SK-N-SH (cell line): ENCODE measurements around the gene PHF21B. TPM values are rescaled to one million over a fixed set of nuclear protein-coding genes. Genes with fewer than 3 reads are reported as not detected.

Source experiments
- CTCF ChIA-PET: fragments of 300-600, 350-600 bp; formaldehyde crosslinking; extraction: SDS; loops from one replicate; lab custom pipeline; 2021; lab: Yijun Ruan, JAX
- POLR2A ChIA-PET: fragments of 350-600 bp; sonication (Branson Sonifier 250); formaldehyde crosslinking; extraction: SDS; loops from one replicate; lab custom pipeline; 2020; ENCODE audit warnings: antibody characterized with exemption, inconsistent platforms; lab: Yijun Ruan, JAX
- DNase-seq: peaks from one replicate; pipeline ENCODE4 v3.0.0; 2012
- H2AFZ ChIP-seq: fragments of 200-600 bp; sonication (generic); 2 replicates; pipeline ENCODE4 v1.8.1; 2016; ENCODE audit warnings: antibody characterized with exemption, mild to moderate bottlenecking, low read depth
- H3F3A ChIP-seq: fragments of 200-600 bp; sonication (generic); replicated peaks from 2 replicates; pipeline ENCODE3; 2016; ENCODE audit warnings: antibody characterized with exemption, mild to moderate bottlenecking; ENCODE audit not compliant: insufficient read depth
- H3K27ac ChIP-seq, 2 experiments: fragments of 200-500 bp in 1 of 2; fragments of 200-600 bp in 1 of 2; sonication (Bioruptor generic) in 1 of 2; sonication (generic), shearing (Covaris generic) in 1 of 2; 2 replicates each; pipeline versions ENCODE4 v1.5.1 to v1.6.1; 2014 to 2016; ENCODE audit warnings: low read depth in 2 of 2, inconsistent platforms in 1 of 2, low read length in 1 of 2, mild to moderate bottlenecking in 1 of 2, mixed read lengths in 1 of 2
- H3K27me3 ChIP-seq: fragments of 200-600 bp; sonication (generic), shearing (Covaris generic); 2 replicates; pipeline ENCODE4 v1.6.1; 2016; ENCODE audit warnings: mixed run types; ENCODE audit not compliant: insufficient read depth
- H3K36me3 ChIP-seq, 2 experiments: fragments of 200-500 bp in 1 of 2; fragments of 200-600 bp in 1 of 2; sonication (Bioruptor generic) in 1 of 2; sonication (generic) in 1 of 2; replicated peaks in 1 of 2; 2 replicates each; pipeline versions ENCODE3 to v1.5.1; 2014 to 2016; ENCODE audit warnings: low read length in 1 of 2, mild to moderate bottlenecking in 1 of 2; ENCODE audit not compliant: insufficient read depth in 2 of 2, control insufficient read depth in 1 of 2
- H3K4me1 ChIP-seq, 2 experiments: fragments of 200-500 bp in 1 of 2; fragments of 200-600 bp in 1 of 2; sonication (Bioruptor generic) in 1 of 2; sonication (generic), shearing (Covaris generic) in 1 of 2; 2 replicates each; pipeline versions ENCODE4 v1.5.1 to v1.6.1; 2014 to 2016; ENCODE audit warnings: low read depth in 1 of 2, low read length in 1 of 2, mixed run types in 1 of 2; ENCODE audit not compliant: insufficient read depth in 2 of 2, control insufficient read depth in 1 of 2
- H3K4me2 ChIP-seq: fragments of 200-600 bp; sonication (generic), shearing (Covaris generic); 2 replicates; pipeline ENCODE4 v1.6.1; 2017; ENCODE audit warnings: mixed run types
- H3K4me3 ChIP-seq, 2 experiments: fragments of 200-500 bp in 1 of 2; fragments of 200-600 bp in 1 of 2; sonication (Bioruptor generic) in 1 of 2; sonication (generic), shearing (Covaris generic) in 1 of 2; 2 replicates each; pipeline versions ENCODE4 v1.5.1 to v1.8.1; 2014 to 2016; ENCODE audit warnings: low read depth in 2 of 2, inconsistent platforms in 1 of 2, low read length in 1 of 2, mild to moderate bottlenecking in 1 of 2, mixed read lengths in 1 of 2, moderate library complexity in 1 of 2
- H3K79me2 ChIP-seq: fragments of 200-600 bp; sonication (generic); 2 replicates; pipeline ENCODE4 v1.8.1; 2017; ENCODE audit warnings: mild to moderate bottlenecking; ENCODE audit not compliant: insufficient read depth
- H3K9ac ChIP-seq: fragments of 200-600 bp; sonication (generic); 2 replicates; pipeline ENCODE4 v1.6.1; 2017; ENCODE audit warnings: mixed run types
- H3K9me2 ChIP-seq: fragments of 200-600 bp; sonication (generic); 2 replicates; pipeline ENCODE4 v1.6.1; 2017; ENCODE audit warnings: mixed run types
- H3K9me3 ChIP-seq: fragments of 200-600 bp; sonication (generic); 2 replicates; pipeline ENCODE4 v1.6.1; 2017; ENCODE audit warnings: mixed run types, mild to moderate bottlenecking, moderate library complexity
- H4K20me1 ChIP-seq: fragments of 200-600 bp; sonication (generic); 2 replicates; pipeline ENCODE4 v1.6.1; 2017; ENCODE audit warnings: mild to moderate bottlenecking, mixed run types; ENCODE audit not compliant: insufficient read depth
- ELF1 ChIP-seq: IDR thresholded peaks from 2 replicates; pipeline ENCODE4 v1.4.0; 2012
- FOXJ3 ChIP-seq: sonication (generic); formaldehyde crosslinking; IDR thresholded peaks from 2 replicates; pipeline ENCODE4 v1.5.1; 2020; ENCODE audit warnings: mild to moderate bottlenecking, missing genetic modification reagents
- FOXM1 ChIP-seq: IDR thresholded peaks from 2 replicates; pipeline ENCODE4 v1.4.0; 2012; ENCODE audit warnings: low read depth, mild to moderate bottlenecking
- MEF2A ChIP-seq: IDR thresholded peaks from 2 replicates; pipeline ENCODE4 v1.4.0; 2012; ENCODE audit warnings: low read depth, borderline replicate concordance
- PBX3 ChIP-seq: IDR thresholded peaks from 2 replicates; pipeline ENCODE4; 2012
- POLR2AphosphoS5 ChIP-seq: IDR thresholded peaks from 2 replicates; pipeline ENCODE4 v1.6.1; 2012; ENCODE audit warnings: low read depth, low read length
- REST ChIP-seq: IDR thresholded peaks from 2 replicates; pipeline ENCODE4 v1.6.1; 2012; ENCODE audit warnings: mild to moderate bottlenecking, low read depth, low read length, moderate library complexity
- SIN3A ChIP-seq: IDR thresholded peaks from 2 replicates; pipeline ENCODE4 v1.6.1; 2012; ENCODE audit warnings: low read depth, mild to moderate bottlenecking, low read length, moderate library complexity, borderline replicate concordance
- TAF1 ChIP-seq: IDR thresholded peaks from 2 replicates; pipeline ENCODE4 v1.6.1; 2012; ENCODE audit warnings: low read depth, mild to moderate bottlenecking, low read length, moderate library complexity, borderline replicate concordance
- TCF12 ChIP-seq: IDR thresholded peaks from 2 replicates; pipeline ENCODE4 v1.4.0; 2012
- USF2 ChIP-seq: fragments of 150-350 bp; IDR thresholded peaks from 2 replicates; pipeline ENCODE4 v1.6.1; 2017; ENCODE audit warnings: antibody characterized with exemption, low read length, low read depth, borderline replicate concordance
- YY1 ChIP-seq: IDR thresholded peaks from 2 replicates; pipeline ENCODE4 v1.4.0; 2012; ENCODE audit warnings: low read depth, mild to moderate bottlenecking
- WGBS: methylation state at CpG from one replicate; pipeline ENCODE4 v1.1.6; 2017; ENCODE audit warnings: low lambda C conversion rate; 5-methylcytosine and 5-hydroxymethylcytosine counted together
- polyA plus RNA-seq, 3 experiments: library from polyadenylated mRNA; depleted of rRNA; stranded (reverse); fragments of >200 nt; gene quantifications; 2 replicates each; pipeline ENCODE4 v1.2.3, GENCODE V29; 2012

Gene PHF21B
- polyA plus RNA-seq, 1 of the 3 experiments (the other 2 are of a cell fraction), result 0.76 TPM

DNA sequence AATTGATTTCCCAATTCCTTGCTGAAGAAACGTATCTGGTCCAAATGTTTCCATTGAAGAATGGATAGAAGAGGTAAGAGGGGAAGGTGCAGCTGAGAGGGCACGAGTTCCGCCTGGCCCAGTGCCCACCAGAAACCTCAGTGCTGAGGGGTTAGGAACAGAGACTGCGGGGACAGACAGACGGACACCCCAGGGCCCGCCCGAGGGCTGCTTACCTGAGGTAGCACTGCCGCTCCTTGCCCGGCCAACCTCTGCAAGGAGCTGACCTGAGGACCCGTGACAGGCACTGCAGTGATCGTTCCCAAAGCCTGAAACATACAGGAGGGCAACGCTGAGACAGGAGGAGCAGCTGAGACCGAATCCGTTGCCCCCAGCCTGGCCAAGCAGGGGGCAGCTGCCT, 89.6 kb downstream of the PHF21B start:
- H3K9me2 ChIP-seq, result no peaks in the 10 kb centered on the region
- no peak overlapping the region for H3K4me2 ChIP-seq
- no peak overlapping the region for H2AFZ ChIP-seq
- DNase-seq, result no peak
- ChIA-PET POLR2A (no interaction called here), CTCF (interaction anchor here (0.5 to 1.0 kb wide), 2 partner anchors 10 to 161 kb away, joined by 3 to 5 read pairs; no protein-coding TSS in a partner anchor)
- 77% methylated on average over 14 of the region's 14 CpGs for WGBS
- no peak for TF ChIP-seq TAF1
- TF ChIP-seq ELF1, result no peak
- TF ChIP-seq, all 33 proteins: peak for 0
- Histone ChIP-seq H3K36me3 (no peaks in the 10 kb centered on the region), H3K9ac (no peak overlapping the region), H3K79me2 (no peaks in the 10 kb centered on the region), H3K4me1 (no peaks in the 10 kb centered on the region), H3F3A (no peaks in the 10 kb centered on the region), H3K4me3 (no peak overlapping the region), H3K9me3 (no peaks in the 10 kb centered on the region), H4K20me1 (no peaks in the 10 kb centered on the region), H3K27me3 (no peaks in the 10 kb centered on the region), H3K27ac (no peak overlapping the region)

DNA sequence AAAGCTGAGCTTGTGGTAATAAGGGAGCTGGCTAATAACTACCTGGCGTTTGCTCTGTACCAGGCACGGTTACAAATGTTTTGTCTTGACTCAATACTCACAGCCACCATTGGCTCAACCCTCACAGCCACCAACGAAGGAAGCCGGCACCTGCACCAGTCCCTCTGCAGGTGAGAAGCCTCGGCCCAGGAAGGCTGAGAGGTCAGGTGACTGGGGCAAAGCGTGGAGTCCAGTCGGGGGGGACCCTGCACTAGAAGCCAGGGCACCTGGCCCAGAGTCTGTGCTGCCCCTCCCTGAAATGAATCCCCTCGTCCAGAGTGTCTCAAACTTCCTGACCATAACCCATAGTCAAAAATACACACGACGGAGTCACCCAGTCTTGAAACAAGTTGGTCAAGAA, 90.1 kb downstream of the PHF21B start:
- no peaks in the 10 kb centered on the region for H3K36me3 ChIP-seq
- 61% methylated on average over 8 of the region's 10 CpGs for WGBS
- no peaks in the 10 kb centered on the region for H4K20me1 ChIP-seq
- POLR2A ChIA-PET, result no interaction called here
- no peak overlapping the region for H3K27ac ChIP-seq
- no peak overlapping the region for H3K9ac ChIP-seq
- H3K4me2 ChIP-seq, result no peak overlapping the region
- H3K9me3 ChIP-seq, result no peaks in the 10 kb centered on the region
- CTCF ChIA-PET, result interaction anchor here (1.0 kb wide), 1 partner anchor 10 kb away, joined by 3 read pairs; no protein-coding TSS in a partner anchor
- no peaks in the 10 kb centered on the region for H3K9me2 ChIP-seq
- H3K27me3 ChIP-seq, result no peaks in the 10 kb centered on the region
- no peak for DNase-seq
- H2AFZ ChIP-seq, result no peak overlapping the region
- TF ChIP-seq USF2, result no peak
- TF ChIP-seq YY1, result no peak
- no peak for TF ChIP-seq POLR2AphosphoS5
- TF ChIP-seq REST, result no peak
- no peak for TF ChIP-seq TCF12
- TF ChIP-seq MEF2A, result no peak
- no peak for TF ChIP-seq FOXJ3
- TF ChIP-seq SIN3A, result no peak
- TF ChIP-seq FOXM1, result no peak
- no peak for TF ChIP-seq ELF1
- no peak for TF ChIP-seq PBX3
- no peaks in the 10 kb centered on the region for H3K79me2 ChIP-seq
- no peaks in the 10 kb centered on the region for H3K4me1 ChIP-seq
- no peaks in the 10 kb centered on the region for H3F3A ChIP-seq
- no peak overlapping the region for H3K4me3 ChIP-seq
